ENCODE results near the gene DLGAP1.

DNA sequence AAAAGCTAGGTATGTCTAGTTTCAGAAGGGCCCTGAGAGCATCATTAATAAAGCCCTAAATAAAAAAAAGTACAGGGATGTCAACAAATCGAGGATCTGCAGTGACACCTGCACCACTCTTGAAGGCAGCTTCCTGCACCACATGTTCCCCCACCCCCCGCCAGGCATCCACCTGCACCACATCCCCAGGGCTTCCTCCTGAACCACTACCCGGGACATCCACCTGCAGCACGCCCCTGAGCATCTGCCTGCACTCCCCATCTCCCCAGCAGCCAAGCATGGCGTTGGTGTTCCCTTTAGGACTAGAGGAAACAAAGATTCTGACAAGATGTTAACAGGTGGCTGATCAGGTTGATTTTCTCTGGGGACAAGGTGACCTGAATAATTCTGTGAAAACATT is 55.2 kb downstream of the DLGAP1 start:
- no peak for TF ChIP-seq EZH2 (IDR thresholded peaks at IDR 0.05; ENCODE audit: borderline replicate concordance, insufficient read depth, low read length, poor library complexity, severe bottlenecking)
- TF ChIP-seq, protein P1, sequence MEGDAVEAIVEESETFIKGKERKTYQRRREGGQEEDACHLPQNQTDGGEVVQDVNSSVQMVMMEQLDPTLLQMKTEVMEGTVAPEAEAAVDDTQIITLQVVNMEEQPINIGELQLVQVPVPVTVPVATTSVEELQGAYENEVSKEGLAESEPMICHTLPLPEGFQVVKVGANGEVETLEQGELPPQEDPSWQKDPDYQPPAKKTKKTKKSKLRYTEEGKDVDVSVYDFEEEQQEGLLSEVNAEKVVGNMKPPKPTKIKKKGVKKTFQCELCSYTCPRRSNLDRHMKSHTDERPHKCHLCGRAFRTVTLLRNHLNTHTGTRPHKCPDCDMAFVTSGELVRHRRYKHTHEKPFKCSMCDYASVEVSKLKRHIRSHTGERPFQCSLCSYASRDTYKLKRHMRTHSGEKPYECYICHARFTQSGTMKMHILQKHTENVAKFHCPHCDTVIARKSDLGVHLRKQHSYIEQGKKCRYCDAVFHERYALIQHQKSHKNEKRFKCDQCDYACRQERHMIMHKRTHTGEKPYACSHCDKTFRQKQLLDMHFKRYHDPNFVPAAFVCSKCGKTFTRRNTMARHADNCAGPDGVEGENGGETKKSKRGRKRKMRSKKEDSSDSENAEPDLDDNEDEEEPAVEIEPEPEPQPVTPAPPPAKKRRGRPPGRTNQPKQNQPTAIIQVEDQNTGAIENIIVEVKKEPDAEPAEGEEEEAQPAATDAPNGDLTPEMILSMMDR (IDR thresholded peaks at IDR 0.05; ENCODE audit: poor library complexity, severe bottlenecking), result no peak
- no peak for TF ChIP-seq RAD21 (conservative IDR thresholded peaks at IDR 0.05)
- no peak for TF ChIP-seq POLR2AphosphoS5 (IDR thresholded peaks at IDR 0.05)
- no peak for TF ChIP-seq SMC3 (conservative IDR thresholded peaks at IDR 0.05; ENCODE audit: poor library complexity)
- no peak for TF ChIP-seq MXI1 (conservative IDR thresholded peaks at IDR 0.05; ENCODE audit: poor library complexity, severe bottlenecking)
- TF ChIP-seq, protein P2, sequence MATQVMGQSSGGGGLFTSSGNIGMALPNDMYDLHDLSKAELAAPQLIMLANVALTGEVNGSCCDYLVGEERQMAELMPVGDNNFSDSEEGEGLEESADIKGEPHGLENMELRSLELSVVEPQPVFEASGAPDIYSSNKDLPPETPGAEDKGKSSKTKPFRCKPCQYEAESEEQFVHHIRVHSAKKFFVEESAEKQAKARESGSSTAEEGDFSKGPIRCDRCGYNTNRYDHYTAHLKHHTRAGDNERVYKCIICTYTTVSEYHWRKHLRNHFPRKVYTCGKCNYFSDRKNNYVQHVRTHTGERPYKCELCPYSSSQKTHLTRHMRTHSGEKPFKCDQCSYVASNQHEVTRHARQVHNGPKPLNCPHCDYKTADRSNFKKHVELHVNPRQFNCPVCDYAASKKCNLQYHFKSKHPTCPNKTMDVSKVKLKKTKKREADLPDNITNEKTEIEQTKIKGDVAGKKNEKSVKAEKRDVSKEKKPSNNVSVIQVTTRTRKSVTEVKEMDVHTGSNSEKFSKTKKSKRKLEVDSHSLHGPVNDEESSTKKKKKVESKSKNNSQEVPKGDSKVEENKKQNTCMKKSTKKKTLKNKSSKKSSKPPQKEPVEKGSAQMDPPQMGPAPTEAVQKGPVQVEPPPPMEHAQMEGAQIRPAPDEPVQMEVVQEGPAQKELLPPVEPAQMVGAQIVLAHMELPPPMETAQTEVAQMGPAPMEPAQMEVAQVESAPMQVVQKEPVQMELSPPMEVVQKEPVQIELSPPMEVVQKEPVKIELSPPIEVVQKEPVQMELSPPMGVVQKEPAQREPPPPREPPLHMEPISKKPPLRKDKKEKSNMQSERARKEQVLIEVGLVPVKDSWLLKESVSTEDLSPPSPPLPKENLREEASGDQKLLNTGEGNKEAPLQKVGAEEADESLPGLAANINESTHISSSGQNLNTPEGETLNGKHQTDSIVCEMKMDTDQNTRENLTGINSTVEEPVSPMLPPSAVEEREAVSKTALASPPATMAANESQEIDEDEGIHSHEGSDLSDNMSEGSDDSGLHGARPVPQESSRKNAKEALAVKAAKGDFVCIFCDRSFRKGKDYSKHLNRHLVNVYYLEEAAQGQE (IDR thresholded peaks at IDR 0.05; ENCODE audit: borderline replicate concordance), result no peak
- no peak for TF ChIP-seq TAF1 (IDR thresholded peaks at IDR 0.05; ENCODE audit: low read depth)

Data from neural cell (in vitro differentiated cells).